K562 (cell line): Measurements from ENCODE around the gene SRC. TPM values are rescaled to one million over a fixed set of nuclear protein-coding genes. Genes with fewer than 3 reads are reported as not detected.

ENCODE experiments used
- ATAC-seq: fragments of 200-7000 bp; cut with Tn5 transposase; 3 replicates; pipeline ENCODE4 v1.9.1; 2020; ENCODE audit warnings: moderate library complexity
- BruUV-seq: library from RNA; stranded (reverse); fragments of 400-500 nt; replicated peaks from 2 replicates; lab custom pipeline; 2021; lab: Mats Ljungman, UMichigan
- CTCF ChIA-PET: fragments of 300-600 bp; formaldehyde crosslinking; extraction: SDS; loops from one replicate; lab custom pipeline; 2021; ENCODE audit warnings: low intra/inter-chr PET ratio; lab: Yijun Ruan, JAX
- POLR2A ChIA-PET: fragments of 300-600, 350-650 bp; sonication (Branson Sonifier 250); formaldehyde crosslinking; extraction: SDS; loops from one replicate; lab custom pipeline; 2021; ENCODE audit warnings: antibody characterized with exemption, inconsistent platforms; lab: Yijun Ruan, JAX
- DNase-seq, 4 experiments: peaks; one replicate each; pipeline versions ENCODE4 v3.0.0 to v3.0.0-alpha.2; 2011 to 2018; ENCODE audit warnings: low spot score in 3 of 4, mixed read lengths in 3 of 4; ENCODE audit errors: extremely low read depth in 1 of 4
- FAIRE-seq: peaks from 2 replicates; lab custom pipeline; 2011; peaks lifted over from hg19 to GRCh38; lab: Jason Lieb, UNC
- H2AFZ ChIP-seq: 2 replicates; pipeline ENCODE4 v1.6.0; 2011; ENCODE audit warnings: low read depth, low read length, control low read depth, inconsistent platforms
- H3K27ac ChIP-seq: fragments of 200-600 bp; 3 replicates; pipeline ENCODE4 v1.8.0; 2011; ENCODE audit warnings: low read depth, mild to moderate bottlenecking, control low read depth, inconsistent platforms, low read length, moderate library complexity, mixed read lengths; ENCODE audit errors: extremely low read depth
- H3K27me3 ChIP-seq, 2 experiments: fragments of 300-600 bp in 1 of 2; 2 replicates in 1 of 2; 3 replicates in 1 of 2; pipeline versions ENCODE4 v1.6.0 to v1.8.0; 2011; ENCODE audit warnings: inconsistent platforms in 2 of 2, low read length in 2 of 2, mild to moderate bottlenecking in 1 of 2, mixed read lengths in 1 of 2, moderate library complexity in 1 of 2; ENCODE audit not compliant: control insufficient read depth in 2 of 2, insufficient read depth in 2 of 2
- H3K36me3 ChIP-seq: fragments of 300-600 bp; 3 replicates; pipeline ENCODE4 v1.8.0; 2011; ENCODE audit warnings: mild to moderate bottlenecking, low read length, inconsistent platforms; ENCODE audit not compliant: control insufficient read depth, insufficient read depth
- H3K4me1 ChIP-seq, 2 experiments: fragments of 200-600 bp in 1 of 2; replicated peaks in 1 of 2; 2 replicates in 1 of 2; 3 replicates in 1 of 2; pipeline versions ENCODE4 v1.5.1 to v1.8.0; 2011; ENCODE audit warnings: inconsistent platforms in 2 of 2, low read length in 2 of 2, mild to moderate bottlenecking in 1 of 2, mixed read lengths in 1 of 2, moderate library complexity in 1 of 2; ENCODE audit not compliant: control insufficient read depth in 2 of 2, insufficient read depth in 2 of 2
- H3K4me2 ChIP-seq: 2 replicates; pipeline ENCODE4 v1.6.1; 2011; ENCODE audit warnings: low read length, control low read depth, inconsistent platforms, mixed read lengths; ENCODE audit not compliant: insufficient read depth
- H3K4me3 ChIP-seq: fragments of 200-600 bp; sonication (generic), shearing (Covaris generic); 2 replicates; pipeline ENCODE4 v1.5.1; 2016; ENCODE audit warnings: control low read depth, inconsistent platforms
- H3K79me2 ChIP-seq: fragments of 200-600 bp; 3 replicates; pipeline ENCODE4 v1.8.0; 2011; ENCODE audit warnings: low read length, inconsistent platforms; ENCODE audit not compliant: control insufficient read depth, insufficient read depth
- H3K9ac ChIP-seq, 2 experiments: 2 replicates each; pipeline versions ENCODE4 v1.6.0 to v1.6.1; 2011; ENCODE audit warnings: low read depth in 2 of 2, low read length in 2 of 2, control low read depth in 1 of 2, inconsistent platforms in 1 of 2, mild to moderate bottlenecking in 1 of 2, mixed read lengths in 1 of 2; ENCODE audit not compliant: insufficient read depth in 1 of 2
- H3K9me1 ChIP-seq: one replicate; pipeline ENCODE4 v1.6.0; 2011; ENCODE audit warnings: inconsistent platforms, mild to moderate bottlenecking, low read length, moderate library complexity; ENCODE audit not compliant: control insufficient read depth, insufficient read depth
- H3K9me3 ChIP-seq: replicated peaks from 2 replicates; pipeline ENCODE4 v1.5.1; 2011; ENCODE audit warnings: low read depth, low read length, inconsistent platforms; ENCODE audit not compliant: control insufficient read depth, insufficient read depth
- H4K20me1 ChIP-seq: replicated peaks from 2 replicates; pipeline ENCODE4 v1.6.1; 2011; ENCODE audit warnings: low read length, inconsistent platforms, mixed read lengths; ENCODE audit not compliant: control insufficient read depth, insufficient read depth
- ADNP ChIP-seq: fragments of 200-800 bp; sonication (Bioruptor generic); IDR thresholded peaks from 2 replicates; pipeline ENCODE4 v1.6.1; 2016; ENCODE audit warnings: missing genetic modification characterization, missing compliant biosample characterization
- BCOR ChIP-seq: fragments of 450-650 bp; IDR thresholded peaks from 2 replicates; pipeline ENCODE4 v1.6.1; 2016
- CREM ChIP-seq: IDR thresholded peaks from 2 replicates; pipeline ENCODE4 v1.6.1; 2014; ENCODE audit warnings: antibody characterized with exemption, low read depth
- HDAC2 ChIP-seq: fragments of 450-650 bp; IDR thresholded peaks from 2 replicates; pipeline ENCODE4 v1.6.1; 2016; ENCODE audit warnings: mild to moderate bottlenecking
- KDM1A ChIP-seq, 2 experiments: fragments of 450-650 bp; IDR thresholded peaks; 2 replicates each; pipeline ENCODE4 v1.6.1; 2016; ENCODE audit warnings: mild to moderate bottlenecking in 2 of 2
- MLLT1 ChIP-seq, 2 experiments: fragments of 450-650 bp; IDR thresholded peaks; 2 replicates each; pipeline ENCODE4 v1.6.1; 2016
- NR2C2 ChIP-seq, 2 experiments: fragments of 200-800 bp in 1 of 2; sonication (Bioruptor generic) in 1 of 2; sonication (generic) in 1 of 2; formaldehyde crosslinking in 1 of 2; IDR thresholded peaks; 2 replicates each; pipeline versions ENCODE4 v1.6.1 to v1.8.0; 2016 to 2022; ENCODE audit warnings: mild to moderate bottlenecking in 1 of 2, missing compliant biosample characterization in 1 of 2, missing genetic modification characterization in 1 of 2, missing genetic modification reagents in 1 of 2
- RBM25 ChIP-seq: fragments of 200-400 bp; formaldehyde crosslinking; IDR thresholded peaks from 2 replicates; pipeline ENCODE4 v1.6.1; 2018; ENCODE audit warnings: low read length, low read depth, moderate library complexity; ENCODE audit not compliant: severe bottlenecking
- RCOR1 ChIP-seq, 2 experiments: IDR thresholded peaks; 2 replicates each; pipeline ENCODE4 v1.6.1; 2012; ENCODE audit warnings: low read depth in 2 of 2, low read length in 2 of 2, borderline replicate concordance in 1 of 2, improper control_type of control experiment in 1 of 2
- SMARCA5 ChIP-seq: fragments of 450-650 bp; IDR thresholded peaks from 2 replicates; pipeline ENCODE4 v1.6.1; 2016
- SPI1 ChIP-seq: IDR thresholded peaks from 2 replicates; pipeline ENCODE4 v1.6.1; 2011; ENCODE audit warnings: low read depth, low read length, control low read depth, borderline replicate concordance
- ZFP36 ChIP-seq: fragments of 150-350 bp; IDR thresholded peaks from 2 replicates; pipeline ENCODE4 v1.6.1; 2018; ENCODE audit warnings: low read length, low read depth; ENCODE audit not compliant: partially characterized antibody
- WGBS: fragments of 100-300 bp; shearing (Covaris generic); methylation state at CpG from one replicate; pipeline ENCODE4 v1.1.6; 2016; ENCODE audit warnings: low coverage, mixed read lengths; ENCODE audit not compliant: insufficient coverage; ENCODE audit errors: missing lambda C conversion rate; 5-methylcytosine and 5-hydroxymethylcytosine counted together
- in situ Hi-C: fragments of 300-500 bp; cut with MboI; formaldehyde crosslinking; loops from 4 replicates; pipeline ENCODE4 v1.15.0; 2018; ENCODE audit warnings: inconsistent platforms, mixed read lengths
- intact Hi-C: fragments of 100-400 bp; cut with micrococcal nuclease; formaldehyde crosslinking; loops from 2 replicates; pipeline ENCODE4 v1.14.2; 2022
- polyA plus RNA-seq, 8 experiments: library from polyadenylated mRNA; depleted of rRNA in 4 of 8; stranded (reverse) in 5 of 8; unstranded in 3 of 8; fragments of >200 nt; fragmentation: Nextera tagmentation in 2 of 8; fragmentation: Illumina TruSeq in 1 of 8; extraction: Ambion mirVana in 2 of 8; extraction: Trizol in 1 of 8; gene quantifications; 2 replicates each; pipeline versions ENCODE4 v1.2.1 to v1.2.3, GENCODE V29; 2011 to 2014; ENCODE audit warnings: inconsistent platforms in 1 of 8, missing spikeins in 1 of 8
- total RNA-seq, 7 experiments: library from RNA; depleted of rRNA in 6 of 7; stranded (reverse); fragments of >200 nt in 6 of 7; fragmentation: Illumina TruSeq in 2 of 7; extraction: Trizol in 2 of 7; gene quantifications; 2 replicates each; pipeline versions ENCODE4 v1.2.1 to v1.2.3, GENCODE V29; 2011 to 2021; ENCODE audit warnings: low replicate concordance in 1 of 7
- TF ChIP-seq, protein P1 (sequence below): fragments of 450-650 bp; IDR thresholded peaks from 2 replicates; pipeline ENCODE4 v1.6.1; 2017; ENCODE audit warnings: antibody characterized with exemption, mild to moderate bottlenecking
- TF ChIP-seq, protein P2 (sequence below): conservative IDR thresholded peaks from 2 replicates; pipeline ENCODE4 v1.6.1; 2011; ENCODE audit warnings: low read depth, mild to moderate bottlenecking, low read length; ENCODE audit not compliant: control insufficient read depth

Gene SRC
- total and polyA plus RNA-seq, 9 of the 15 experiments (the other 6 are each of a cell fraction or from before 2014, with no cell fraction given): 0.06 to 8.5 (median 3.1) TPM

GRCh38 chr20:37380864-37381579 is 35.1 kb downstream of the SRC start:
- ATAC-seq (no peak), FAIRE-seq (no peak), DNase-seq (no peak)
- ChIA-PET POLR2A (interaction anchor here (0.5 to 0.9 kb wide), 3 partner anchors 20 to 98 kb away, joined by 3 to 4 read pairs (median 3); no protein-coding TSS in a partner anchor), CTCF (no interaction called here)
- WGBS: 87% methylated on average over 13 of the region's 16 CpGs
- Histone ChIP-seq H3K27ac (peak overlapping the region; percentile 91), H3K9me1 (no peaks in the 10 kb centered on the region), H3K4me2 (no peak overlapping the region), H3K9me3 (no peaks in the 10 kb centered on the region), H3K36me3 (no peaks in the 10 kb centered on the region), H3K4me3 (no peak overlapping the region), H3K4me1 (peaks cover 40 to 63% of the 10 kb centered on the region in 2 experiments), H2AFZ (no peak overlapping the region), H3K27me3 (no peaks in the 10 kb centered on the region), H4K20me1 (no peaks in the 10 kb centered on the region), H3K9ac (no peak overlapping the region), H3K79me2 (peaks cover 3% of the 10 kb centered on the region; the same call in 1 of the 3 replicates)
- TF ChIP-seq HDAC2 (0 out of 2 replicates have a peak, but pooled peaks have one; percentile 16), SPI1 (no peak), SMARCA5 (peak; percentile 38; the same call in 1 of the 2 replicates), MLLT1 (IDR thresholded peaks at IDR 0.05) (0 out of 4 replicates have a peak, but pooled peaks of 1 of the 2 experiments have one; percentile 42), ADNP (tag) (peak; percentile 78), ZFP36 (peak; percentile 70), BCOR (peak; percentile 82), RCOR1 (IDR thresholded peaks at IDR 0.05; ENCODE audit: borderline replicate concordance in 1 of 2, low read depth in 2 of 2, low read length in 2 of 2) (peak in 1 of 2 experiments; percentile 47; a peak in 1 of 4 replicates), NR2C2 (CRISPR knock-in tag; IDR thresholded peaks at IDR 0.05) (no peak), NR2C2 (tag; IDR thresholded peaks at IDR 0.05) (0 out of 2 replicates have a peak, but pooled peaks have one; percentile 12), RBM25 (peak; percentile 83), KDM1A (IDR thresholded peaks at IDR 0.05) (peak; percentile 60 to 79), CREM (no peak)
- TF ChIP-seq, protein P1, sequence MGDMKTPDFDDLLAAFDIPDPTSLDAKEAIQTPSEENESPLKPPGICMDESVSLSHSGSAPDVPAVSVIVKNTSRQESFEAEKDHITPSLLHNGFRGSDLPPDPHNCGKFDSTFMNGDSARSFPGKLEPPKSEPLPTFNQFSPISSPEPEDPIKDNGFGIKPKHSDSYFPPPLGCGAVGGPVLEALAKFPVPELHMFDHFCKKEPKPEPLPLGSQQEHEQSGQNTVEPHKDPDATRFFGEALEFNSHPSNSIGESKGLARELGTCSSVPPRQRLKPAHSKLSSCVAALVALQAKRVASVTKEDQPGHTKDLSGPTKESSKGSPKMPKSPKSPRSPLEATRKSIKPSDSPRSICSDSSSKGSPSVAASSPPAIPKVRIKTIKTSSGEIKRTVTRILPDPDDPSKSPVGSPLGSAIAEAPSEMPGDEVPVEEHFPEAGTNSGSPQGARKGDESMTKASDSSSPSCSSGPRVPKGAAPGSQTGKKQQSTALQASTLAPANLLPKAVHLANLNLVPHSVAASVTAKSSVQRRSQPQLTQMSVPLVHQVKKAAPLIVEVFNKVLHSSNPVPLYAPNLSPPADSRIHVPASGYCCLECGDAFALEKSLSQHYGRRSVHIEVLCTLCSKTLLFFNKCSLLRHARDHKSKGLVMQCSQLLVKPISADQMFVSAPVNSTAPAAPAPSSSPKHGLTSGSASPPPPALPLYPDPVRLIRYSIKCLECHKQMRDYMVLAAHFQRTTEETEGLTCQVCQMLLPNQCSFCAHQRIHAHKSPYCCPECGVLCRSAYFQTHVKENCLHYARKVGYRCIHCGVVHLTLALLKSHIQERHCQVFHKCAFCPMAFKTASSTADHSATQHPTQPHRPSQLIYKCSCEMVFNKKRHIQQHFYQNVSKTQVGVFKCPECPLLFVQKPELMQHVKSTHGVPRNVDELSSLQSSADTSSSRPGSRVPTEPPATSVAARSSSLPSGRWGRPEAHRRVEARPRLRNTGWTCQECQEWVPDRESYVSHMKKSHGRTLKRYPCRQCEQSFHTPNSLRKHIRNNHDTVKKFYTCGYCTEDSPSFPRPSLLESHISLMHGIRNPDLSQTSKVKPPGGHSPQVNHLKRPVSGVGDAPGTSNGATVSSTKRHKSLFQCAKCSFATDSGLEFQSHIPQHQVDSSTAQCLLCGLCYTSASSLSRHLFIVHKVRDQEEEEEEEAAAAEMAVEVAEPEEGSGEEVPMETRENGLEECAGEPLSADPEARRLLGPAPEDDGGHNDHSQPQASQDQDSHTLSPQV: 0 out of 2 replicates have a peak, but pooled peaks have one; percentile 15
- TF ChIP-seq, protein P2, sequence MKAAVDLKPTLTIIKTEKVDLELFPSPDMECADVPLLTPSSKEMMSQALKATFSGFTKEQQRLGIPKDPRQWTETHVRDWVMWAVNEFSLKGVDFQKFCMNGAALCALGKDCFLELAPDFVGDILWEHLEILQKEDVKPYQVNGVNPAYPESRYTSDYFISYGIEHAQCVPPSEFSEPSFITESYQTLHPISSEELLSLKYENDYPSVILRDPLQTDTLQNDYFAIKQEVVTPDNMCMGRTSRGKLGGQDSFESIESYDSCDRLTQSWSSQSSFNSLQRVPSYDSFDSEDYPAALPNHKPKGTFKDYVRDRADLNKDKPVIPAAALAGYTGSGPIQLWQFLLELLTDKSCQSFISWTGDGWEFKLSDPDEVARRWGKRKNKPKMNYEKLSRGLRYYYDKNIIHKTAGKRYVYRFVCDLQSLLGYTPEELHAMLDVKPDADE: no peak
- intact Hi-C loops (loop anchor here (5.0 kb wide), 1 partner anchor 94 kb away; the partner anchor contains the start of gene MANBAL), in situ Hi-C loops (loop anchor here (5.0 kb wide), 1 partner anchor 94 kb away; the partner anchor contains the start of gene MANBAL)
- BruUV-seq: no TSS peak
